ENCODE measurements around the gene AGBL5.
"Not testable (repeated sequence)": the region's sequence is repeated elsewhere in the genome, so short reads cannot be mapped to it uniquely, and the experiment has no call there.

AGBL5 gene

GRCh38 chr2:27096748-27097297 is 45.4 kb downstream of the AGBL5 start:
- in situ Hi-C loops (cut with MboI; ENCODE audit: low pct_unique_long_range_greater_than_20kb, low sequenced_read_pairs) = no loop called here
- no peak for DNase-seq

GRCh38 chr2:27097341-27097740 is 45.9 kb downstream of the AGBL5 start:
- no peak for DNase-seq
- in situ Hi-C loops (cut with MboI; ENCODE audit: low pct_unique_long_range_greater_than_20kb, low sequenced_read_pairs) = no loop called here

- in situ Hi-C loops (cut with MboI; ENCODE audit: low pct_unique_long_range_greater_than_20kb, low sequenced_read_pairs) = no loop called here
- no peak for DNase-seq
These were observed 48.0 kb downstream of the AGBL5 start for GRCh38 chr2:27099334-27099955.

GRCh38 chr2:27100036-27100435 is 48.6 kb downstream of the AGBL5 start:
- in situ Hi-C loops (cut with MboI; ENCODE audit: low pct_unique_long_range_greater_than_20kb, low sequenced_read_pairs) = no loop called here
- DNase-seq = no peak

- DNase-seq = no peak
- in situ Hi-C loops (cut with MboI; ENCODE audit: low pct_unique_long_range_greater_than_20kb, low sequenced_read_pairs) = no loop called here
These were observed 50.9 kb downstream of the AGBL5 start for GRCh38 chr2:27102329-27102728.

GRCh38 chr2:27105981-27106380 is 54.5 kb downstream of the AGBL5 start:
- DNase-seq = no peak
- in situ Hi-C loops (cut with MboI; ENCODE audit: low pct_unique_long_range_greater_than_20kb, low sequenced_read_pairs) = no loop called here

- DNase-seq = no peak
- in situ Hi-C loops (cut with MboI; ENCODE audit: low pct_unique_long_range_greater_than_20kb, low sequenced_read_pairs) = no loop called here
These were observed 56.8 kb downstream of the AGBL5 start for GRCh38 chr2:27108221-27108620.

GRCh38 chr2:27109083-27109482 is 57.6 kb downstream of the AGBL5 start:
- no peak for DNase-seq
- in situ Hi-C loops (cut with MboI; ENCODE audit: low pct_unique_long_range_greater_than_20kb, low sequenced_read_pairs) = no loop called here

- DNase-seq; in situ Hi-C loops (cut with MboI; ENCODE audit: low pct_unique_long_range_greater_than_20kb, low sequenced_read_pairs): not testable (repeated sequence)
These were observed 59.3 kb downstream of the AGBL5 start for GRCh38 chr2:27110603-27111352.

GRCh38 chr2:27111392-27112078 is 60.1 kb downstream of the AGBL5 start:
- in situ Hi-C loops (cut with MboI; ENCODE audit: low pct_unique_long_range_greater_than_20kb, low sequenced_read_pairs) = not testable (repeated sequence)

GRCh38 chr2:27115519-27115918 is 64.1 kb downstream of the AGBL5 start:
- in situ Hi-C loops (cut with MboI; ENCODE audit: low pct_unique_long_range_greater_than_20kb, low sequenced_read_pairs) = no loop called here
- DNase-seq = no peak

More at GRCh38 chr2:27111392-27112078, 60.1 kb downstream of the AGBL5 start:
- DNase-seq = not testable (repeated sequence)

- DNase-seq = no peak
- in situ Hi-C loops (cut with MboI; ENCODE audit: low pct_unique_long_range_greater_than_20kb, low sequenced_read_pairs) = no loop called here
These were observed 66.6 kb downstream of the AGBL5 start for GRCh38 chr2:27117995-27118524.

- in situ Hi-C loops (cut with MboI; ENCODE audit: low pct_unique_long_range_greater_than_20kb, low sequenced_read_pairs) = no loop called here
- no peak for DNase-seq
These were observed 67.3 kb downstream of the AGBL5 start, which contains the start of gene CGREF1 for GRCh38 chr2:27118525-27119329. Gene CGREF1, minus strand, starts transcription at chr2:27119128. Its CDS starts 14,762 bp downstream, at chr2:27104366.

- in situ Hi-C loops (cut with MboI; ENCODE audit: low pct_unique_long_range_greater_than_20kb, low sequenced_read_pairs); DNase-seq: not testable (repeated sequence)
These were observed 67.8 kb downstream of the AGBL5 start for GRCh38 chr2:27119330-27119670.
